NCI-H1417 treated with DMSO at 0.1 percent for 48 hours (cell line): ENCODE results near the gene MICALL1.

Experiments
- DNase-seq: peaks from one replicate; lab custom pipeline; 2025; lab: John Stamatoyannopoulos, UW

Gene MICALL1

GRCh38 chr22:37904572-37905533, 1.2 kb upstream of the MICALL1 start:
- DNase-seq, result no peak

DNA sequence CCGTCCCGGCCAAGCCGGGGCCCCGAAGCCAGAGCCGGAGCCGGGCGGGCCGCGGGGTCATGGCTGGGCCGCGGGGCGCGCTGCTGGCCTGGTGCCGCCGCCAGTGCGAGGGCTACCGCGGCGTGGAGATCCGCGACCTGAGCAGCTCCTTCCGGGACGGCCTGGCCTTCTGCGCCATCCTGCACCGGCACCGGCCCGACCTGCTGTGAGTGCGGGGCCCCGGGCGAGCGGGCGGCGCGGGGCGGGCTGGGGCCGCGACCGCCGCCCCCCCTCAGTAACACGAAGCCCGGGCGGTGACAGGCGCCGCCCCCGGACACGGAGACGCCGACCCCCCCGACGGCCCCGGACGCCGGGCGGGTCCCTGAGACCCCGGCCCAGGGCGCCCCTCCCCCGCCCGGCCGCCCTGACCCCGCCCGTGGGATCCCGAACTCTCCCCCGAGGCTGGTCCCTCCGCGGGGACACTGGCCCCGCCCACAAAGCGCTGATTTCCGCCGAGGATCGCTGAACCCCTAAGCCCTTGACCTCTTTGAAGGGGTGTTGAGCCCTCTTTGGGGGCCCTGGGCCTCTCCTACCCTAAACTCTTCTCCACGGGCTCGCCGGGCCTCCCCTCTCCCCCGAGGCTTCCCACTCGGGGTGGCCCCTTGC, 389 bp downstream of the MICALL1 start:
- no peak for DNase-seq

- DNase-seq, result no peak
These were observed 1.2 kb downstream of the MICALL1 start for GRCh38 chr22:37907036-37907954.

GRCh38 chr22:37909766-37910165, 3.7 kb downstream of the MICALL1 start:
- no peak for DNase-seq

DNA sequence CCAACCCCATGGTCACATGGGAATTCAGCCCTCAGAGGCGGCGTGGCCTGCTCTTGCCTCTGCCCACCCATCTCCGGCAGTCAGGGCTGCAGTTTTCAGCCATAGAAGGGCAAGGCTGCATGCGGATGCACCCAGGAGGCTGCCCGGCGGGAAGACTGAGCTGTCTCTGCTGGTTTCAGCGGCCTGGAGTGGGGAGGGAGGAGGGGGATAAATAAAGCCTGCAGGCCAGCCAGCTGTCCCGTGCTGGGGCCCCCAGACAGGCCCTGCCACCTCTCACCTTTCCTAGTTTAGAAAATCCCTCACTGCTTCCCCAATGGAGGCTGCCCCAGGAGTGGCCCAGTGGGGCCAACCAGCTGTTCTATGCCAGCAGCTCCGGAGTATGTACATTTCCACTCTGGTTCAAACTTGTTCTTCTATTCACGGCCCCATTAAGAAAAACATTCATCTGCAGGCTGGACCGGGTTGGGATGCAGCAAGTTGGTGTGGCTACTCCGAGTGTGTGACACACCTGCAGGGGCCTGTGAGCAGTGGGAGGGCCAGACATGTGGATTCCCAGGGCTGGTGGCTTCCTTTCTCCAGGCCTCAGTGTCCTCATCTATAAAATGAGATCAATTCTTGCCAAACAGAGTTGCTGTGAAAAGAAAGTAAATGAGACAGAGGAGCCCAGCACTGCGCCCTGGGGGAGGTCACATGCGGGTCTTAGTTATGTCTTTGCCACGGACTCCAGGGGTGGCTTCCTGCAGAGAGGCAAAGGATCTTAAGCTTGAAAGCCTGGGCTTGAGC, 5.0 kb downstream of the MICALL1 start:
- DNase-seq, result no peak

DNA sequence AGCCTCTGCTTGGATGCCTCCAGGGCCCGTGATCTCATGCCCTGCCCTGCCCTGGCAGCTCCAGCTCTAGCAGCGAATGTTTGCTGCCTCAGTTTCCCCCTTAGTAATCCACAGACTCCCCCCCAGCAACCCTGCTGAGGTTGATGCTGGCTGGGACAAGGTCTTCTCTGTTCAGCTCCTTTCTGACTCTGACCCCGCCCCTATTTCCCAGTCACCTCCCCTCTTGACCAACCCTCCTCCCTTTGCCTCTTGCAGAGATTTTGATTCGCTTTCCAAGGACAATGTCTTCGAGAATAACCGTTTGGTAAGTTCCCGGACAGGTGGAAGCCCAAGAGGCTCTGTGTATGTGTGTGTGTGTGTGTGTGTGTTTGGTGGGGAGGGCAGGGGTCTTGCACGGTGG, 5.6 kb downstream of the MICALL1 start:
- no peak for DNase-seq

DNA sequence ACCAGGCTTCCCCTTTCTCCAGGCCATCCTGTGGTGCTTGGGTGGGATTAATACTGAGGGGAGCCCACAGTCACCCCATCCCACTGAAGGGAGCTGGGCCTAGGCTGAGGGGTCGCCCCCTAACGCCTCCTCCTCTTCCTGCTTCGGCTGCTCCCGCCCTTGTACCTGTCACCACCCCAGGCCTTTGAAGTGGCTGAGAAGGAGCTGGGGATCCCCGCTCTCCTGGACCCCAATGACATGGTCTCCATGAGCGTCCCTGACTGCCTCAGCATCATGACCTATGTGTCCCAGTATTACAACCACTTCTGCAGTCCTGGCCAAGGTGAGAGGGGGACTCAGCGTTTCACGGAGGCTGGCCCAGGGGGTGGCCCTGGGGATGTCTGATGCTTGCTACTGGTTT, 6.1 kb downstream of the MICALL1 start:
- DNase-seq, result no peak

DNA sequence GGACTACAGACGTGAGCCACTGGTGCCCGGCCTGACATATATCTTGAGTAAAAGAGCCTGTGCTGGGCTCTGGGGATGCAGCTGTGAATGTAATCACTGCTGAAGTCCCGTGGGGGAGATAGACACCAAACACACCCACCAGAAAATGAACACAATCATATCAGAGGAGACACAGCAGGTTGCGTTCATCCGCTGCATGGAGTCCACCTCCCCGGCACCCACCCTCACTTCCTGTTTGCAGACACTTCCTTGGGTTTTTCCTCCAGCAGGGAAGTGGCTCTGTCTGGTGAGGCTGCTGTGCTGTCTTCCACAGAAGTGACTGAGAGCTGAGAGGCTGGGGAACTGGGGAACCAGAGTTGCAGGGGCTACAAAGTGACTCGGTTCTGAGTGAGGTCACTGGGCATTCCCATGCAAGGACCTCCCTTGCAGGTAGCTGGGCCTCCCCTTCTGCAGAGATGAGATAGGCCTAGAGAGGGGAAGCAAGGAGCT, 7.2 kb downstream of the MICALL1 start:
- DNase-seq, result no peak

GRCh38 chr22:37916311-37916710, 10.2 kb downstream of the MICALL1 start:
- no peak for DNase-seq

GRCh38 chr22:37917874-37918548, 11.9 kb downstream of the MICALL1 start:
- DNase-seq, result no peak

GRCh38 chr22:37918580-37919270, 12.6 kb downstream of the MICALL1 start:
- no peak for DNase-seq

GRCh38 chr22:37920126-37920525, 14.0 kb downstream of the MICALL1 start:
- DNase-seq, result no peak

GRCh38 chr22:37922191-37922590, 16.1 kb downstream of the MICALL1 start:
- DNase-seq, result no peak

DNA sequence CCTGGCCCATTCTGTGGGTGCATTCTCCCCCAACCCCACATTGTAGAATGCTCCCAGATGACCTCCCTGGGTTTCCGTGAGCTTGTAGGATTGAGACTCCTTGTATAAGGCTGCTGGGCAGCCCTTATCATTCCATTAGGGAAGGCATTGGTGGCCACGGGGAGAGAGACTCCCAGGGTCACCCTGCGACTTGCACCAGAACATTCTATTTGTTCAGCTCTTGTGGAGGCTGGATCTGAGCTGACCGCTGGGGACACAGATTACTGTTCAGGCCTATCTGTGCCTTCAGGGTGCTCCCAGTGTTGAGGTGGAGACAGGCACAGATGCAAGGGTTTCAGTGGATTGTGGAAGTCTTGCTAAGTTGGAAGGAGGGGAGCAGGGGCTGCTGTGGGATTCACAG, 17.8 kb downstream of the MICALL1 start:
- DNase-seq, result no peak

DNA sequence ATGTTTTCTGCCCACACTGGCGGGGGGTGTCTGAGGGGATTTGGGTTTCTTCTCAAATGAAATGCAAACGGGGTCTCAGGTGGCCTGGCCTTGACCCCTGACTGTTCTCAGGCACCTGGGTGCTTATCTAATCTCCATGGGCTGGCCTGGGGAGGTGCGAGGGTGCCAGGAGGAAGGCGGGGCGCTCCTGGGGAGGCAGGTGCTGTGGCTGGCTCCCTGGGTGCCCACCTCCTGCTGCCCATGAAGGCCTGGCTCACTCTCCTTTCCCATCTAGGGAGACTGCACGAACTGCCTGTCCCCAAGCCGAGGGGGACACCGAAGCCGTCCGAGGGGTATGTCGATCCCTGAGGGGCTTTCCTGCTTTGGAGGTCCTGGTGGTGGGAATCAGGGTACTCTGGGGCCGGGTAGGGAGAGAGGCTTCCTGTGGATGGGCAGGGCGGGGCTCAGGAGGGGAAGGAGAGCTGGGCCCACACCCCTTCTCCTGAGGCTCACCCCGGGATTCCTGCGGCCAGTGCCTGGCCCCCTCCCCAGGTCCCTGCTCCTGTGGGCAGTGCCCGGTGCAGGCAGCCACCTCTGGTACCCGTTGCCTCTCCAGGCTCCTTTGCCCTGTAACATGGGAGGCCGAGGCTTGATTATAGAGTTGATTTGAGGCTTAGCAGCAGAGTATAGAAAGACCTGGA, 18.4 kb downstream of the MICALL1 start:
- no peak for DNase-seq

GRCh38 chr22:37925330-37925729, 19.2 kb downstream of the MICALL1 start:
- no peak for DNase-seq

DNA sequence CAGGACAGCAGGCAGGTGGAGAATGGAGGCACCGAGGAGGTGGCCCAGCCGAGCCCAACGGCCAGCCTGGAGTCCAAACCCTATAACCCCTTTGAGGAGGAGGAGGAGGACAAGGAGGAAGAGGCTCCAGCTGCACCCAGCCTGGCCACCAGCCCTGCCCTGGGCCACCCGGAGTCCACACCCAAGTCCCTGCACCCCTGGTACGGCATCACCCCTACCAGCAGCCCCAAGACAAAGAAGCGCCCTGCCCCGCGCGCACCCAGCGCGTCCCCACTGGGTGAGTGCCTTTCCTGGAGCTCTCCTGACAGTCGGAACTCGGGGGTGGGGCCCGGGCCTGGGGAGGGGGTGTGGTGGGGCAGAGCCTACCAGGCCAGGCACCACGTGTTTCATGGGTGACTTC, 19.7 kb downstream of the MICALL1 start:
- DNase-seq, result no peak

- DNase-seq, result no peak
These were observed 20.3 kb downstream of the MICALL1 start for GRCh38 chr22:37926358-37926757.
